ENCODE measurements around the gene HIP1R.

GRCh38 chr12:122819209-122819785 is 16.0 kb upstream of the HIP1R start:
- TF ChIP-seq, protein P1, sequence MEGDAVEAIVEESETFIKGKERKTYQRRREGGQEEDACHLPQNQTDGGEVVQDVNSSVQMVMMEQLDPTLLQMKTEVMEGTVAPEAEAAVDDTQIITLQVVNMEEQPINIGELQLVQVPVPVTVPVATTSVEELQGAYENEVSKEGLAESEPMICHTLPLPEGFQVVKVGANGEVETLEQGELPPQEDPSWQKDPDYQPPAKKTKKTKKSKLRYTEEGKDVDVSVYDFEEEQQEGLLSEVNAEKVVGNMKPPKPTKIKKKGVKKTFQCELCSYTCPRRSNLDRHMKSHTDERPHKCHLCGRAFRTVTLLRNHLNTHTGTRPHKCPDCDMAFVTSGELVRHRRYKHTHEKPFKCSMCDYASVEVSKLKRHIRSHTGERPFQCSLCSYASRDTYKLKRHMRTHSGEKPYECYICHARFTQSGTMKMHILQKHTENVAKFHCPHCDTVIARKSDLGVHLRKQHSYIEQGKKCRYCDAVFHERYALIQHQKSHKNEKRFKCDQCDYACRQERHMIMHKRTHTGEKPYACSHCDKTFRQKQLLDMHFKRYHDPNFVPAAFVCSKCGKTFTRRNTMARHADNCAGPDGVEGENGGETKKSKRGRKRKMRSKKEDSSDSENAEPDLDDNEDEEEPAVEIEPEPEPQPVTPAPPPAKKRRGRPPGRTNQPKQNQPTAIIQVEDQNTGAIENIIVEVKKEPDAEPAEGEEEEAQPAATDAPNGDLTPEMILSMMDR (IDR thresholded peaks at IDR 0.05 in 8 of 11, conservative IDR thresholded peaks at IDR 0.05 in 3 of 11), result no peak
- TF ChIP-seq POLR2A (IDR thresholded peaks at IDR 0.05) (no peak), POLR2AphosphoS5 (IDR thresholded peaks at IDR 0.05) (no peak)
